A673 (cell line): Measurements from ENCODE around the gene SOD3.

Experiments used
- EZH2 ChIP-seq: fragments of 200-600 bp; sonication (generic); IDR thresholded peaks from 2 replicates; pipeline ENCODE4 v1.6.1; 2017; ENCODE audit warnings: borderline replicate concordance, low read depth, mild to moderate bottlenecking, mixed read lengths, antibody characterized with exemption, low read length; ENCODE audit not compliant: poor library complexity, severe bottlenecking
- TF ChIP-seq, protein P1 (sequence below): fragments of 300-800, 200-600 bp; sonication (generic); conservative IDR thresholded peaks from 2 replicates; pipeline ENCODE4 v1.5.1; 2017; ENCODE audit warnings: low read depth, mild to moderate bottlenecking, antibody characterized with exemption, low read length, moderate library complexity, mixed read lengths

DNA sequence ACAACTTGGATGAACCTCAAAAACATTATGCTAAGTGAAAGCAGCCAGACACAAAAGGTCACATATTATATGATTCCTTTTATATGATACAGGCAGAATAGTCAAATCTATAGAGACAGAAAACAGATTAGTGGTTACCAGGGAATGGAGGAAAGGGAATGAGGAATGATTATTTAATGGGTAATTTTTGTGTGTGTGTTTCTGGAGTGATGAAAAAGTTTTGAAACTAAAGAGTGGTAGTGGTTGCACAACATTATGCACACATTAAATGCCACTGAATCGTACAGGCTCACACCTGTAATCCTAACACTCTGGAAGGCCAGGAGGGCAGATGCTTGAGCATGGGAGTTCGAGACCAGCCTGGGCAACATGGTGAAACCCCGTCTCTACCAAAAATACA, 19.6 kb upstream of the SOD3 start:
- TF ChIP-seq, protein P1, sequence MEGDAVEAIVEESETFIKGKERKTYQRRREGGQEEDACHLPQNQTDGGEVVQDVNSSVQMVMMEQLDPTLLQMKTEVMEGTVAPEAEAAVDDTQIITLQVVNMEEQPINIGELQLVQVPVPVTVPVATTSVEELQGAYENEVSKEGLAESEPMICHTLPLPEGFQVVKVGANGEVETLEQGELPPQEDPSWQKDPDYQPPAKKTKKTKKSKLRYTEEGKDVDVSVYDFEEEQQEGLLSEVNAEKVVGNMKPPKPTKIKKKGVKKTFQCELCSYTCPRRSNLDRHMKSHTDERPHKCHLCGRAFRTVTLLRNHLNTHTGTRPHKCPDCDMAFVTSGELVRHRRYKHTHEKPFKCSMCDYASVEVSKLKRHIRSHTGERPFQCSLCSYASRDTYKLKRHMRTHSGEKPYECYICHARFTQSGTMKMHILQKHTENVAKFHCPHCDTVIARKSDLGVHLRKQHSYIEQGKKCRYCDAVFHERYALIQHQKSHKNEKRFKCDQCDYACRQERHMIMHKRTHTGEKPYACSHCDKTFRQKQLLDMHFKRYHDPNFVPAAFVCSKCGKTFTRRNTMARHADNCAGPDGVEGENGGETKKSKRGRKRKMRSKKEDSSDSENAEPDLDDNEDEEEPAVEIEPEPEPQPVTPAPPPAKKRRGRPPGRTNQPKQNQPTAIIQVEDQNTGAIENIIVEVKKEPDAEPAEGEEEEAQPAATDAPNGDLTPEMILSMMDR = no peak
- TF ChIP-seq EZH2 = no peak
